K562 (cell line): Measurements from ENCODE around the gene DDX41. TPM values are rescaled to one million over a fixed set of nuclear protein-coding genes. Genes with fewer than 3 reads are reported as not detected.

Source experiments
- ATAC-seq: fragments of 200-7000 bp; cut with Tn5 transposase; 3 replicates; pipeline ENCODE4 v1.9.1; 2020; ENCODE audit warnings: moderate library complexity
- BruUV-seq: library from RNA; stranded (reverse); fragments of 400-500 nt; replicated peaks from 2 replicates; lab custom pipeline; 2021; lab: Mats Ljungman, UMichigan
- CTCF ChIA-PET: fragments of 300-600 bp; formaldehyde crosslinking; extraction: SDS; loops from one replicate; lab custom pipeline; 2021; ENCODE audit warnings: low intra/inter-chr PET ratio; lab: Yijun Ruan, JAX
- POLR2A ChIA-PET: fragments of 300-600, 350-650 bp; sonication (Branson Sonifier 250); formaldehyde crosslinking; extraction: SDS; loops from one replicate; lab custom pipeline; 2021; ENCODE audit warnings: antibody characterized with exemption, inconsistent platforms; lab: Yijun Ruan, JAX
- DNase-seq, 4 experiments: peaks; one replicate each; pipeline versions ENCODE4 v3.0.0 to v3.0.0-alpha.2; 2011 to 2018; ENCODE audit warnings: low spot score in 3 of 4, mixed read lengths in 3 of 4; ENCODE audit errors: extremely low read depth in 1 of 4
- FAIRE-seq: peaks from 2 replicates; lab custom pipeline; 2011; peaks lifted over from hg19 to GRCh38; lab: Jason Lieb, UNC
- H2AFZ ChIP-seq: 2 replicates; pipeline ENCODE4 v1.6.0; 2011; ENCODE audit warnings: low read depth, low read length, control low read depth, inconsistent platforms
- H3K27ac ChIP-seq: fragments of 200-600 bp; 3 replicates; pipeline ENCODE4 v1.8.0; 2011; ENCODE audit warnings: low read depth, mild to moderate bottlenecking, control low read depth, inconsistent platforms, low read length, moderate library complexity, mixed read lengths; ENCODE audit errors: extremely low read depth
- H3K27me3 ChIP-seq, 2 experiments: fragments of 300-600 bp in 1 of 2; 2 replicates in 1 of 2; 3 replicates in 1 of 2; pipeline versions ENCODE4 v1.6.0 to v1.8.0; 2011; ENCODE audit warnings: inconsistent platforms in 2 of 2, low read length in 2 of 2, mild to moderate bottlenecking in 1 of 2, mixed read lengths in 1 of 2, moderate library complexity in 1 of 2; ENCODE audit not compliant: control insufficient read depth in 2 of 2, insufficient read depth in 2 of 2
- H3K36me3 ChIP-seq: fragments of 300-600 bp; 3 replicates; pipeline ENCODE4 v1.8.0; 2011; ENCODE audit warnings: mild to moderate bottlenecking, low read length, inconsistent platforms; ENCODE audit not compliant: control insufficient read depth, insufficient read depth
- H3K4me1 ChIP-seq, 2 experiments: fragments of 200-600 bp in 1 of 2; replicated peaks in 1 of 2; 2 replicates in 1 of 2; 3 replicates in 1 of 2; pipeline versions ENCODE4 v1.5.1 to v1.8.0; 2011; ENCODE audit warnings: inconsistent platforms in 2 of 2, low read length in 2 of 2, mild to moderate bottlenecking in 1 of 2, mixed read lengths in 1 of 2, moderate library complexity in 1 of 2; ENCODE audit not compliant: control insufficient read depth in 2 of 2, insufficient read depth in 2 of 2
- H3K4me2 ChIP-seq: 2 replicates; pipeline ENCODE4 v1.6.1; 2011; ENCODE audit warnings: low read length, control low read depth, inconsistent platforms, mixed read lengths; ENCODE audit not compliant: insufficient read depth
- H3K4me3 ChIP-seq: fragments of 200-600 bp; sonication (generic), shearing (Covaris generic); 2 replicates; pipeline ENCODE4 v1.5.1; 2016; ENCODE audit warnings: control low read depth, inconsistent platforms
- H3K79me2 ChIP-seq: fragments of 200-600 bp; 3 replicates; pipeline ENCODE4 v1.8.0; 2011; ENCODE audit warnings: low read length, inconsistent platforms; ENCODE audit not compliant: control insufficient read depth, insufficient read depth
- H3K9ac ChIP-seq, 2 experiments: 2 replicates each; pipeline versions ENCODE4 v1.6.0 to v1.6.1; 2011; ENCODE audit warnings: low read depth in 2 of 2, low read length in 2 of 2, control low read depth in 1 of 2, inconsistent platforms in 1 of 2, mild to moderate bottlenecking in 1 of 2, mixed read lengths in 1 of 2; ENCODE audit not compliant: insufficient read depth in 1 of 2
- H3K9me1 ChIP-seq: one replicate; pipeline ENCODE4 v1.6.0; 2011; ENCODE audit warnings: inconsistent platforms, mild to moderate bottlenecking, low read length, moderate library complexity; ENCODE audit not compliant: control insufficient read depth, insufficient read depth
- H3K9me3 ChIP-seq: replicated peaks from 2 replicates; pipeline ENCODE4 v1.5.1; 2011; ENCODE audit warnings: low read depth, low read length, inconsistent platforms; ENCODE audit not compliant: control insufficient read depth, insufficient read depth
- H4K20me1 ChIP-seq: replicated peaks from 2 replicates; pipeline ENCODE4 v1.6.1; 2011; ENCODE audit warnings: low read length, inconsistent platforms, mixed read lengths; ENCODE audit not compliant: control insufficient read depth, insufficient read depth
- FOXK2 ChIP-seq, 2 experiments: fragments of 450-650 bp; IDR thresholded peaks in 1 of 2; conservative IDR thresholded peaks in 1 of 2; 2 replicates each; pipeline ENCODE4 v1.6.1; 2016; ENCODE audit warnings: low read depth in 2 of 2, mild to moderate bottlenecking in 1 of 2
- GATA2 ChIP-seq: sonication (generic); formaldehyde crosslinking; IDR thresholded peaks from 2 replicates; pipeline ENCODE4 v1.4.0; 2020; ENCODE audit warnings: mild to moderate bottlenecking, missing genetic modification reagents
- OTX1 ChIP-seq: fragments of 450-650 bp; formaldehyde crosslinking; IDR thresholded peaks from 2 replicates; pipeline ENCODE4 v1.4.0; 2022; ENCODE audit warnings: mild to moderate bottlenecking
- PKNOX1 ChIP-seq: fragments of 450-650 bp; IDR thresholded peaks from 2 replicates; pipeline ENCODE4 v1.6.1; 2016
- SREBF2 ChIP-seq: sonication (generic); formaldehyde crosslinking; IDR thresholded peaks from 2 replicates; pipeline ENCODE4 v1.4.0; 2020; ENCODE audit warnings: mild to moderate bottlenecking, missing genetic modification reagents
- ZBTB33 ChIP-seq: sonication (generic); formaldehyde crosslinking; IDR thresholded peaks from 2 replicates; pipeline ENCODE4 v1.8.1; 2023; ENCODE audit warnings: mild to moderate bottlenecking, missing genetic modification reagents
- ZNF764 ChIP-seq: fragments of 250-450 bp; sonication (Bioruptor Pico); IDR thresholded peaks from 2 replicates; pipeline ENCODE4 v1.4.0; 2020; ENCODE audit warnings: low read depth, mild to moderate bottlenecking, moderate library complexity
- WGBS: fragments of 100-300 bp; shearing (Covaris generic); methylation state at CpG from one replicate; pipeline ENCODE4 v1.1.6; 2016; ENCODE audit warnings: low coverage, mixed read lengths; ENCODE audit not compliant: insufficient coverage; ENCODE audit errors: missing lambda C conversion rate; 5-methylcytosine and 5-hydroxymethylcytosine counted together
- in situ Hi-C: fragments of 300-500 bp; cut with MboI; formaldehyde crosslinking; loops from 4 replicates; pipeline ENCODE4 v1.15.0; 2018; ENCODE audit warnings: inconsistent platforms, mixed read lengths
- intact Hi-C: fragments of 100-400 bp; cut with micrococcal nuclease; formaldehyde crosslinking; loops from 2 replicates; pipeline ENCODE4 v1.14.2; 2022
- polyA plus RNA-seq, 8 experiments: library from polyadenylated mRNA; depleted of rRNA in 4 of 8; stranded (reverse) in 5 of 8; unstranded in 3 of 8; fragments of >200 nt; fragmentation: Nextera tagmentation in 2 of 8; fragmentation: Illumina TruSeq in 1 of 8; extraction: Ambion mirVana in 2 of 8; extraction: Trizol in 1 of 8; gene quantifications; 2 replicates each; pipeline versions ENCODE4 v1.2.1 to v1.2.3, GENCODE V29; 2011 to 2014; ENCODE audit warnings: inconsistent platforms in 1 of 8, missing spikeins in 1 of 8
- total RNA-seq, 7 experiments: library from RNA; depleted of rRNA in 6 of 7; stranded (reverse); fragments of >200 nt in 6 of 7; fragmentation: Illumina TruSeq in 2 of 7; extraction: Trizol in 2 of 7; gene quantifications; 2 replicates each; pipeline versions ENCODE4 v1.2.1 to v1.2.3, GENCODE V29; 2011 to 2021; ENCODE audit warnings: low replicate concordance in 1 of 7

The DDX41 gene
- total and polyA plus RNA-seq, 9 of the 15 experiments (the other 6 are each of a cell fraction or from before 2014, with no cell fraction given) = 38.2 to 284 (median 116) TPM

- TF ChIP-seq PKNOX1 (no peak), OTX1 (CRISPR knock-in tag) (no peak), GATA2 (no peak), ZBTB33 (CRISPR knock-in tag) (peak; percentile 35; the same call in 1 of the 2 replicates)
- TF ChIP-seq, all 486 proteins: peak for 7
Observed at GRCh38 chr5:177482359-177482795, 34.4 kb downstream of the DDX41 start (continued).

- FAIRE-seq = no peak
- peak overlapping the region; percentile 62; the same call in 2 of the 3 replicates for H3K27ac ChIP-seq
Observed at GRCh38 chr5:177479774-177480173, 37.0 kb downstream of the DDX41 start.

More at GRCh38 chr5:177479774-177480173, 37.0 kb downstream of the DDX41 start:
- H3K4me1 ChIP-seq = peaks cover 28 to 44% of the 10 kb centered on the region in 2 experiments
- intact Hi-C loops = no loop called here
- no peaks in the 10 kb centered on the region for H3K9me3 ChIP-seq
- no peak overlapping the region for H3K4me2 ChIP-seq
- H3K9ac ChIP-seq = peak overlapping the region; percentile 33 to 78; a peak in 2 of 4 replicates
- ATAC-seq (no peak), DNase-seq (no peak)
- no peaks in the 10 kb centered on the region for H3K27me3 ChIP-seq
- in situ Hi-C loops = no loop called here
- peaks cover 24% of the 10 kb centered on the region; the same call in 2 of the 3 replicates for H3K36me3 ChIP-seq
- 82% methylated on average over 14 of the region's 14 CpGs for WGBS
- BruUV-seq = no TSS peak
- no peak overlapping the region for H3K4me3 ChIP-seq
- no peaks in the 10 kb centered on the region for H4K20me1 ChIP-seq
- no peaks in the 10 kb centered on the region for H3K79me2 ChIP-seq
- no peak overlapping the region for H2AFZ ChIP-seq
- ChIA-PET POLR2A (interaction anchor here (0.9 to 5.4 kb wide), 8 partner anchors 8 to 112 kb away, joined by 3 to 30 read pairs (median 4); no protein-coding TSS in a partner anchor), CTCF (no interaction called here)
- no peak for TF ChIP-seq SREBF2 (CRISPR knock-in tag)
- TF ChIP-seq FOXK2 (conservative IDR thresholded peaks at IDR 0.05 in 1 of 2, IDR thresholded peaks at IDR 0.05 in 1 of 2; ENCODE audit: low read depth in 2 of 2) = no peak
- TF ChIP-seq ZNF764 = no peak
- H3K9me1 ChIP-seq = no peaks in the 10 kb centered on the region
